Pancreas (tissue), 10 donors: Measurements from ENCODE around the gene STK10. TPM values are rescaled to one million over a fixed set of nuclear protein-coding genes. Genes with fewer than 3 reads are reported as not detected.
A peak's percentile ranks its signal among the peaks of the same experiment; 100 is the strongest.

Source experiments
- ATAC-seq, 4 donors: fragments of 200-7000 bp; cut with Tn5 transposase; one replicate each; pipeline versions ENCODE4 v1.8.0 to v1.9.1; 2020; ENCODE audit warnings: mild to moderate bottlenecking in 4 of 4, moderate library complexity in 4 of 4
- DNase-seq, 6 donors: peaks; one replicate each; pipeline ENCODE4 v3.0.0-alpha.2; 2020
- FAIRE-seq: peaks from 2 replicates; lab custom pipeline; 2012; peaks lifted over from hg19 to GRCh38; lab: Jason Lieb, UNC
- H3K27ac ChIP-seq, 4 donors: fragments of 200-600 bp; sonication (generic); 1 replicate in 3 of 4; 2 replicates in 1 of 4; pipeline versions ENCODE4 v1.5.0 to v1.8.0; 2020
- H3K27me3 ChIP-seq, 4 donors: fragments of 200-600 bp; one replicate each; pipeline ENCODE4 v1.8.0; 2021
- H3K36me3 ChIP-seq, 3 donors: fragments of 200-600 bp; sonication (generic) in 1 of 3; one replicate each; pipeline versions ENCODE4 v1.5.0 to v1.8.0; 2020 to 2021
- H3K4me1 ChIP-seq, 3 donors: fragments of 200-600 bp; one replicate each; pipeline ENCODE4 v1.8.0; 2021
- H3K4me3 ChIP-seq, 4 donors: fragments of 200-600 bp; sonication (generic) in 2 of 4; one replicate each; pipeline versions ENCODE4 v1.5.0 to v1.8.0; 2020 to 2021
- H3K9me3 ChIP-seq, 4 donors: fragments of 200-600 bp; one replicate each; pipeline ENCODE4 v1.8.0; 2021
- CTCF ChIP-seq, 4 donors: fragments of 200-600 bp; sonication (generic) in 3 of 4; IDR thresholded peaks; one replicate each; pipeline versions ENCODE4 v1.5.0 to v1.8.0; 2021; ENCODE audit warnings: antibody characterized with exemption in 4 of 4
- WGBS, 2 donors: extraction: QIAGEN DNeasy Blood & Tissue Kit; methylation state at CpG; one replicate each; pipeline ENCODE4 v1.1.7; 2013; 5-methylcytosine and 5-hydroxymethylcytosine counted together
- intact Hi-C, 3 donors: fragments of 100-400 bp; cut with DNase I; formaldehyde crosslinking; loops; one replicate each; pipeline versions ENCODE4 v1.11.1 to v1.14.2; 2022
- polyA plus RNA-seq, 2 donors: library from polyadenylated mRNA; stranded (reverse); fragments of 200-250 nt; gene quantifications; one replicate each; pipeline ENCODE4 v1.2.3, GENCODE V29; 2013
- total RNA-seq, 6 donors: library from RNA; stranded (reverse); fragmentation: NEBNext Ultra II Directional in 4 of 6; extraction: Animal tissue kit (Norgen Biotek cat#: 25700) in 4 of 6; gene quantifications; one replicate each; pipeline versions ENCODE4 v1.2.1 to v1.2.4, GENCODE V29; 2021 to 2023
- donor health status: healthy with polysubstance abuse.
- donor health status: DM: no; HTN: no; CAD: no; lungs with moderate emphysema.
- donor health status: DM: no; HTN: no; CAD: no.
- donor health status: control.
- donor health status: control.
- donor health status: Bipolar disorder and iron deficiency.
- donor health status: DM: yes; HTN: yes; CAD: no.
- donor health status: DM: no; HTN: no; CAD: no.
- donor health status: DM: no; HTN: no; CAD: no.
- donor health status: DM: yes; HTN: yes; CAD: no.

STK10 gene
- total RNA-seq, result 10 to 100 TPM in 2 of 6 donors, 1 to 10 TPM in 4; 4.1 to 16.3 (median 6.3) TPM
- polyA plus RNA-seq, result 1 to 10 TPM; 7.9 to 9.2 TPM

DNA sequence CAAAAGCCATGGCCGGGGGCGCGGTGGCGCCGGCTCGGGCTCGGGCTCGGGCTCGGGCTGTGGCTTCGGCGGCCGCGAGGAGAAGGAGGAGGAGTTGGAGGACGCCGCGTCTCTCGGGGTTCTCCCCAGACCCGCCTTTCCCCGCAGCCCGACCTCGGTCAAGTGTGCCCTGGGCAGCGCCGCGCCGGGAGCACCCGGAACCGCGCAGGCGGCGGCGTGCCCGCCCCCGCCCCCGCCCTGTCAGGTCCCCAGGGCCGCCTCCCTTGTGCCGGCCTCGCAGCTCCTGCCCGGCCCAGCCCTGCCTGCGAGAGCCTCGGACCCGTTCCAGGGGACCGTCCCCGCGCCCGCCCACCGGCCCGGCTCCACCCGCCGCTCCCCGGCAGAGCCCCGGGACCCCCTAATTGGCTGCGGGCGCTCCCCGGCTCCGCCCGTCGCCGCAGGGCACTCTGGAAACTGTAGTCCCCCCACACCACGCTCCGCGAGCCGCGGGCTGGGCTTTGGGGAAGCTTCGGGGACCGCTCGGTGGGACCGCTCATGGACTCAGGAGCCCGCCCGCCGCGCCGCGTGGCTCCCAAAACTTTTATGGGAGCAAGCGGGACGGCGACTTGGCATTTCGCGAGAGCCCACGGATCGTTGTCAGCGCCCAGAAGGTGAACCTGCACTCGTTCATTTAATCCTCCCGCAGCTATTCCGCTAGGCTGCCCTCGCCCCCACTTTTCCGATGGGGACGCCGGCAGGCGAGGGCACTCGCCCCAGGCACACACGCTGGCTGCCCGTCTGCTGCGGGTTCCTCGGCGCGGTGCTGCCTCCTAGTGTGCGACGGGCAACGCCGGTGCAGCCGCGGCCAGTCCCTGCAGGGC is at the start of gene STK10:
TSS of gene STK10 (minus strand) at position 192 of the 860 bp plus-strand sequence. CDS start at position 10, 182 bp downstream.
- H3K27ac ChIP-seq, result peak within 1 kb of the TSS; percentile 44 to 84 (median 74)
- ATAC-seq, result peak; percentile 89 to 96 (median 92)
- no peaks in the 10 kb centered on the region for H3K36me3 ChIP-seq
- DNase-seq, result peak; percentile 91 to 95 (median 94)
- WGBS, 2 donors, result 0% methylated on average over 63 to 102 of the region's 102 CpGs
- intact Hi-C loops, result loop anchor here in 2 of 3 donors (5.0 kb wide), 1 partner anchor 81 kb away; no protein-coding TSS in a partner anchor
- no peak for FAIRE-seq
- no peaks in the 10 kb centered on the region for H3K27me3 ChIP-seq
- no peaks in the 10 kb centered on the region for H3K9me3 ChIP-seq
- TF ChIP-seq CTCF (IDR thresholded peaks at IDR 0.05), result peak; percentile 40 to 84 (median 71)
- H3K4me1 ChIP-seq, result peaks cover 0 to 4% (median 0%) of the 10 kb centered on the region in 3 donors
- H3K4me3 ChIP-seq, result peak within 1 kb of the TSS; percentile 55 to 89 (median 68)

- Histone ChIP-seq H3K36me3 (peaks cover 0 to 11% (median 0%) of the 10 kb centered on the region in 3 donors), H3K4me3 (no peak overlapping the region), H3K27ac (peak overlapping the region in 2 of 4 donors; percentile 55 to 59), H3K9me3 (no peaks in the 10 kb centered on the region), H3K4me1 (peaks cover 12 to 27% (median 14%) of the 10 kb centered on the region in 3 donors), H3K27me3 (no peaks in the 10 kb centered on the region)
- TF ChIP-seq CTCF (IDR thresholded peaks at IDR 0.05), result no peak
- 53 to 62% methylated on average over 3 of the region's 3 CpGs for WGBS, 2 donors
- intact Hi-C loops, result no loop called here
- DNase-seq, result peak in 1 of 6 donors; percentile 17
- ATAC-seq, result peak in 3 of 4 donors; percentile 55 to 68 (median 63)
- FAIRE-seq, result no peak
Measured at GRCh38 chr5:172235827-172236736, 48.1 kb upstream of the STK10 start.

DNA sequence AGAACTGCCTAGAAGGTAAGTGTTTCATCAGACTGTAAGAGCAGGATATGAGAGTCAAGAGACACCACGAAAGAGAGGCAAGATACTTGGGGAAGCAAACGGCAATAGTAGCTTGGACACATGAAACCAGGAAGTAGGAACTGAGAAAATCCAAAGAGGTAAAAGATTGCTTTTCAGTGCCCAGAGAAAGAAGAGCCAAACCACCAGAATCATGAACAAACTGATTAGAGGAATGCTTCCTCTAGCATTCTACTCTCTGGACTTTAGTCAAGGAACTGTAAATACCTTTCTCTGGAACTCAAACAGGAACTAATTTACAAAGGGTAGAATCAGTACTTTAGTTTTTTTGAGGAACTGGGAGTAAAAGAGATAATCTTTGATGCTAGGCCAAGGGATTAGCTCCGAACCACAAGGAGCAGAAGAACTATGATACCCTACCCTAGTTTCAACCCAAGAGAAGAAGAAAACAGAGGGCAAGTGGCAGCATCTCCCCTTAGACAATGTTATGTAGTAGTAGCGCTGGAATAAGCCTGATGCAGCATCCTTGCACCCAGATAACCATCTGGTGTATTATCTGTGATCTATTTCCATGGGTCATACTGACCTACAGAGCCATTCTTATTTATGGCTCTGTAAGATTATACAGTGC is 47.2 kb upstream of the STK10 start:
- DNase-seq, result no peak
- peaks cover 0 to 11% (median 0%) of the 10 kb centered on the region in 3 donors for H3K36me3 ChIP-seq
- no peak for FAIRE-seq
- intact Hi-C loops, result no loop called here
- TF ChIP-seq CTCF (IDR thresholded peaks at IDR 0.05), result no peak
- H3K4me3 ChIP-seq, result no peak overlapping the region
- ATAC-seq, result peak; percentile 58 to 78 (median 74)
- H3K27ac ChIP-seq, result peak overlapping the region in 3 of 4 donors; percentile 35 to 59 (median 55)
- H3K9me3 ChIP-seq, result no peaks in the 10 kb centered on the region
- H3K4me1 ChIP-seq, result peaks cover 12 to 27% (median 14%) of the 10 kb centered on the region in 3 donors
- WGBS, 2 donors, result 45 to 52% methylated on average over 4 of the region's 4 CpGs
- no peaks in the 10 kb centered on the region for H3K27me3 ChIP-seq

DNA sequence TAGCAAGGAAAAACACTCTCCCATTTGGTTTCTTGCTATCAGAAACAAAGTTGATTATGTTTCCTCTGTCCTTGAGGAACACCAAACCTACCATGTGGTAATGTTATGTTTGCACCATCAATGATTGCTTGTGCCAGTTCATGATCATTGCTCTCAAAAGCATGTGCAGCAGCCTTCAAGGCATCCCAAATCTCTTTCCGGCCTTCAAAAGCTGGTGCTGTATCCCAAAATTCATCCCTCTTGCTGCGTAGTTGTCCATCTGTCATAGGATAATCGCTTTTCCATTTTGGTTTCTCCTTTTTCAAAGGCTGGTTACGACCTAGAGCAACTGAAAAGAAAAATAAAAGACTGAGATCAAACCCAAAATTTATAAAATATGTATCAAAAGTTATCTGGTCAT is 46.0 kb upstream of the STK10 start:
- no peak for FAIRE-seq
- intact Hi-C loops, result no loop called here

More for the DNA sequence above, 46.0 kb upstream of the STK10 start:
- DNase-seq (no peak), ATAC-seq (no peak)
- Histone ChIP-seq H3K27ac (no peak overlapping the region), H3K27me3 (no peaks in the 10 kb centered on the region), H3K9me3 (no peaks in the 10 kb centered on the region), H3K36me3 (peaks cover 0 to 11% (median 0%) of the 10 kb centered on the region in 3 donors), H3K4me1 (peaks cover 12 to 27% (median 14%) of the 10 kb centered on the region in 3 donors), H3K4me3 (no peak overlapping the region)
- TF ChIP-seq CTCF (IDR thresholded peaks at IDR 0.05), result no peak
- 95 to 97% methylated on average over 4 of the region's 4 CpGs for WGBS, 2 donors
